SK-N-MC (cell line): ENCODE data around the gene MYCT1.
"Not testable (repeated sequence)": the region's sequence is repeated elsewhere in the genome, so short reads cannot be mapped to it uniquely, and the experiment has no call there.

ENCODE experiments used
- DNase-seq: peaks from one replicate; pipeline ENCODE4 v3.0.0-alpha.2; 2011; ENCODE audit warnings: low read depth, low spot score
- H3K27ac ChIP-seq: fragments of 200-600 bp; sonication (generic); 2 replicates; pipeline ENCODE4 v1.5.1; 2016; ENCODE audit warnings: mixed run types
- H3K36me3 ChIP-seq: fragments of 200-600 bp; sonication (generic); 2 replicates; pipeline ENCODE4 v1.6.1; 2017; ENCODE audit warnings: antibody characterized with exemption, low read length, mixed read lengths; ENCODE audit not compliant: insufficient read depth
- H3K4me3 ChIP-seq: fragments of 200-600 bp; sonication (generic); 2 replicates; pipeline ENCODE4 v1.5.1; 2016
- H3K9ac ChIP-seq: fragments of 200-600 bp; sonication (generic); 2 replicates; pipeline ENCODE4 v1.8.0; 2017; ENCODE audit warnings: mixed run types, mixed read lengths; ENCODE audit not compliant: insufficient read length
- H3K9me3 ChIP-seq: fragments of 200-600 bp; sonication (generic); 2 replicates; pipeline ENCODE4 v1.6.1; 2017; ENCODE audit warnings: low read depth, mild to moderate bottlenecking, antibody characterized with exemption, low read length, moderate library complexity, mixed read lengths
- EZH2 ChIP-seq: fragments of 200-600 bp; sonication (generic); IDR thresholded peaks from one replicate; pipeline ENCODE4 v1.6.1; 2017; ENCODE audit warnings: antibody characterized with exemption
- FOXP2 ChIP-seq: optimal IDR thresholded peaks from 2 replicates; pipeline ENCODE3; 2011; ENCODE audit warnings: mild to moderate bottlenecking, moderate library complexity; ENCODE audit not compliant: insufficient read depth; ENCODE audit errors: extremely low read length, control extremely low read depth
- POLR2AphosphoS5 ChIP-seq: IDR thresholded peaks from 2 replicates; pipeline ENCODE4 v1.6.1; 2012; ENCODE audit warnings: mild to moderate bottlenecking, low read depth, low read length, borderline replicate concordance

The MYCT1 gene

GRCh38 chr6:152682141-152682540, 15.6 kb upstream of the MYCT1 start:
- H3K4me3 ChIP-seq = no peak overlapping the region
- H3K9me3 ChIP-seq = no peaks in the 10 kb centered on the region
- no peak overlapping the region for H3K9ac ChIP-seq
- TF ChIP-seq EZH2 (no peak), FOXP2 (no peak), POLR2AphosphoS5 (no peak)
- no peak overlapping the region for H3K27ac ChIP-seq
- no peaks in the 10 kb centered on the region for H3K36me3 ChIP-seq
- DNase-seq = no peak

- not testable (repeated sequence) for H3K9ac ChIP-seq, H3K4me3 ChIP-seq, DNase-seq, H3K9me3 ChIP-seq, H3K27ac ChIP-seq, H3K36me3 ChIP-seq
Observed at GRCh38 chr6:152682935-152683334, 14.8 kb upstream of the MYCT1 start.

- no peak overlapping the region for H3K4me3 ChIP-seq
Observed at GRCh38 chr6:152685819-152686218, 11.9 kb upstream of the MYCT1 start.

DNA sequence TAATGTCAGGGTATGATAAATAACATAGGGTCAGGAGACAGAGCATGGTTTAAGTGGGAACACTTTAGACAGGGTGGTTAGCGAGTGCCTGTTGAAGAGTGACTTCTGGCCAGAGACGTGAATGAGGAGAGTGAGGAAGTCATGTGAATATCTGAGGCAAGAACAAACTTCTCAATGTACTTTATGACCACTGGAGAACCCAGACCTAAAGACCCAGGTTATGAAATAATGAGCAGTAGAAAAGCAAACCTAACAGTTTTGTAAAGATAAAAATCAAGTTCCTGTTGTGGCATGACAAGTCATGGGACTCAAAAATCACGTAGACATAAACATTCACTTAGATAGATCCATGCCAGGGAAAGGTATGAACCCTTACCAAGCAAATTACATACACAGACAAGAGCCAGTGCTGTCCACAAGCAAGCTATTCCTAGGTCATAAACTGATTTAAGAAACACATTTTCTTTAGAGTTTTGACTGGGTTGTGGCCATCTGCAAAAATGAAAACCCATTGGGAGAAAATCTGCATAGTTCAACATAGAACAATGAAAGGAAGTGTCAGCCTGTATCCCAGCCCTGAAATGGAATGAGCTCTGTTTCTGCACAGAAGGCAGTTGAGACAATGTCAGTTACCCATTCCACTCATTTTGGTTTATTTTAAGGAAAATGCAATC, 2.2 kb upstream of the MYCT1 start:
- Histone ChIP-seq H3K4me3 (no peak overlapping the region), H3K36me3 (no peaks in the 10 kb centered on the region), H3K27ac (no peak overlapping the region), H3K9ac (no peak overlapping the region), H3K9me3 (no peaks in the 10 kb centered on the region)
- TF ChIP-seq EZH2 (no peak), FOXP2 (no peak), POLR2AphosphoS5 (no peak)
- no peak for DNase-seq

More at GRCh38 chr6:152685819-152686218, 11.9 kb upstream of the MYCT1 start:
- no peak for TF ChIP-seq EZH2
- no peak for TF ChIP-seq POLR2AphosphoS5
- no peak overlapping the region for H3K27ac ChIP-seq
- no peak overlapping the region for H3K9ac ChIP-seq
- H3K36me3 ChIP-seq = no peaks in the 10 kb centered on the region
- no peaks in the 10 kb centered on the region for H3K9me3 ChIP-seq
- DNase-seq = no peak

GRCh38 chr6:152696522-152696921, 1.2 kb upstream of the MYCT1 start:
- TF ChIP-seq EZH2 (no peak), POLR2AphosphoS5 (no peak), FOXP2 (no peak)
- DNase-seq = no peak
- Histone ChIP-seq H3K9ac (no peak overlapping the region), H3K4me3 (no peak overlapping the region), H3K27ac (no peak overlapping the region), H3K36me3 (no peaks in the 10 kb centered on the region), H3K9me3 (no peaks in the 10 kb centered on the region)

GRCh38 chr6:152698692-152699091, 995 bp downstream of the MYCT1 start:
- no peaks in the 10 kb centered on the region for H3K36me3 ChIP-seq
- no peak overlapping the region for H3K4me3 ChIP-seq
- H3K27ac ChIP-seq = no peak overlapping the region
- no peak overlapping the region for H3K9ac ChIP-seq
- no peaks in the 10 kb centered on the region for H3K9me3 ChIP-seq
- no peak for DNase-seq
- TF ChIP-seq POLR2AphosphoS5 (no peak), EZH2 (no peak), FOXP2 (no peak)

DNA sequence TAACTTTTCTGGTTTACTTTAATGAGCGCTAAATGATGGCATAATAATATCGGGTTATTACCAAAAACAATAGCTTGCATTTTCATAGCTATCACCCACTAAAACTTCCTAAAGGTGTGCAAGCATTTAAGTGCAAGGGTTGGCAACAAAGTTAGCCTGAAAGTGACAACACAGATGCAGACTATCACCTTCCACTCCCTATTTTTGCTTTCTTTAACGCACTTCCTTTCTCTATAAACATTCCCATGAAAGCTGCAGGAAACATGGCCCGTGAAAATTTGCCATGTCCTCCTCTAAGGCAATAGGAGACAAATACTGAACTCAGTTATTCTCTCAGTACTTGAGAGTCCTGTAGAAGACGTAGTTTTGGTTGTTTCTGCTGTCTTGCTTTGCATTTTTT, 2.7 kb downstream of the MYCT1 start:
- DNase-seq = no peak
- Histone ChIP-seq H3K36me3 (no peaks in the 10 kb centered on the region), H3K9me3 (no peaks in the 10 kb centered on the region), H3K9ac (no peak overlapping the region), H3K27ac (no peak overlapping the region), H3K4me3 (no peak overlapping the region)
- TF ChIP-seq EZH2 (no peak), FOXP2 (no peak)

GRCh38 chr6:152701081-152701862, 3.6 kb downstream of the MYCT1 start:
- no peak overlapping the region for H3K9ac ChIP-seq
- TF ChIP-seq FOXP2 (no peak), EZH2 (no peak), POLR2AphosphoS5 (no peak)
- H3K36me3 ChIP-seq = no peaks in the 10 kb centered on the region
- no peak for DNase-seq
- no peak overlapping the region for H3K4me3 ChIP-seq
- no peak overlapping the region for H3K27ac ChIP-seq
- H3K9me3 ChIP-seq = no peaks in the 10 kb centered on the region

DNA sequence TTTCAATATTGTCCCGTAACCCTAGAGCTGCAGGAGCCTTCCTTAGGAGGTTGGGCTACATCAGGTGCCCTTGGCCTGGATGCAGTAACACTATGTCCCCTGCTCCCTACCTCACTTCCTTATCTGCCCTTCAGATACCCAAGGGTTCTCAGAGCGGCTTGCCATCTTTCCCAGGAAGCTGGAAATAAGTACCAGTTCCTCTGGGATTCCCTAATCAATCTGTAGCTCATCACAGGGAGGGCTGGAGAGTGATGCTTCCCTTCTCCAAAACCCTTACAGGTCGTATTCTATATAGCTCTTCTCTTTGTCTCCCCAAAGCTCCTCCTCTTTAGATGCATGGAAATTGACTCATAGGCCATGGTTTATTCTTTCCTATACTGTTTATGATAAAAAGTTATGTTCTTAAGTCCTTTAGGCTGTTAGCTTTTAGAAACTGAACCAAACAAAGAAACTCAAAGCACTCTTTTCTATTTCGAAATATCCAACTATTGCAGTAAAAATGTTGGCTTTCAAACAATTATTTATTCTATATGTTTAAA, 4.2 kb downstream of the MYCT1 start:
- H3K9ac ChIP-seq = no peak overlapping the region

DNA sequence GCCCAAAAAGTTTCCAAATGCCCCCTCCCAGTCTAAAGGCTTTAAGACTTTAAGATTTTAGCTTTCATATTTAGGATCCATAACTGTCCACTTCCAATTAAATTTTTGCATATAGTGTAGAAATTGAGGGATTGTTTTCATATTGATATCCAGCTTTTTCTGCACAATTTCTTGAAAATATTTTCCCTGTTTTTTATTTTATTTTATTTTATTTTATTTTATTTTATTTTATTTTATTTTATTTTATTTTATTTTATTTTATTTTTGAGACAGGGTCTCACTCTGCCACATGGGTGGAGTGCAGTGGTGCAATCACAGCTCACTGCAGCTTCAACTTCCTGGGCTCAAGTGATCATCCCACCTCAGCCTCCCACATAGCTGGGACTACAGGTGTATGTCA, 6.1 kb downstream of the MYCT1 start:
- not testable (repeated sequence) for H3K4me3 ChIP-seq, H3K9ac ChIP-seq, H3K27ac ChIP-seq, H3K36me3 ChIP-seq, DNase-seq, H3K9me3 ChIP-seq

More for the DNA sequence above, 4.2 kb downstream of the MYCT1 start:
- TF ChIP-seq FOXP2 = no peak
- no peak for TF ChIP-seq EZH2
- TF ChIP-seq POLR2AphosphoS5 = no peak
- Histone ChIP-seq H3K27ac (no peak overlapping the region), H3K36me3 (no peaks in the 10 kb centered on the region), H3K4me3 (no peak overlapping the region), H3K9me3 (no peaks in the 10 kb centered on the region)
- DNase-seq = no peak
